GM18873 (cell line): ENCODE data around the gene BCAT1.
"Not testable (repeated sequence)": the region's sequence is repeated elsewhere in the genome, so short reads cannot be mapped to it uniquely, and the experiment has no call there.

Source experiments
- ATAC-seq: cut with Tn5 transposase; IDR thresholded peaks from one replicate; pipeline ENCODE4 v1.9.1; 2021; ENCODE audit warnings: mild to moderate bottlenecking, moderate library complexity, moderate number of reproducible peaks; ENCODE audit not compliant: unreplicated experiment, low FRiP score

Gene BCAT1

DNA sequence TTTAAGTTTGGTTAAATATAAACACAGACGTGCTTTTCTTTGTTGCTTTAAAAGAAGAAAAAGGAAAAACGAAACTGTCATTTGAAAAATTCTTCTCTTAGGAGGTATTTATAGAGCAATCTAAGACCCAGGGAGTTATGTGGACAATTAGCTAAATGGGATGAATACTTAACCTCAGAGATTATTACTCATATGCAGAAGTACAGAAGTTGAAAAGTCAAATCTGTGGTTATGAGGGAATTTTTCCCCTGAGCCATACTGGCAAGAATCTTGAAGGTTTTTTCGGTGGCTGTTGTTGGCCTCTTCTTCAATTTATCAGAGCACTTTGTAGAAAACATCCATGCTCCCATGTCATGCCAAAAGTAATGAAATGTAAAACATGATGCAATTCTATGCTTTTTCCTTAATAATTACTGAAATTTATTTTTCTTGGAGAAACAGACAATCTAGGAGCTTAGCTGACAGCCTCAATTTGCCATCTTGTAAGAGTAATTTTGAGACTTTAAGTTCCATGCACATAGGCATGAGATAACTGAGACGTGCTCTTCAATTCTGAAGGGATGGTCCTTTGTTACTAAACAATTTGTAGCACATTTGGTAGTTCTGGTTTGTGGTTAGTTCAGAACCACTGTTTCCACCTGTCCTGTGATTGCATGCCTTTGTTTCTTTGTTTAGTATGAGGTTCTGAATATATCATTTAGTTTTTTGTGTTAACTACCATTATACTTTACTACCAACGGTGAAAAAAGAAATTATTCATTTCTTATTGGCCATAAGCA, 126.6 kb downstream of the BCAT1 start:
- peak; percentile 80 for ATAC-seq

DNA sequence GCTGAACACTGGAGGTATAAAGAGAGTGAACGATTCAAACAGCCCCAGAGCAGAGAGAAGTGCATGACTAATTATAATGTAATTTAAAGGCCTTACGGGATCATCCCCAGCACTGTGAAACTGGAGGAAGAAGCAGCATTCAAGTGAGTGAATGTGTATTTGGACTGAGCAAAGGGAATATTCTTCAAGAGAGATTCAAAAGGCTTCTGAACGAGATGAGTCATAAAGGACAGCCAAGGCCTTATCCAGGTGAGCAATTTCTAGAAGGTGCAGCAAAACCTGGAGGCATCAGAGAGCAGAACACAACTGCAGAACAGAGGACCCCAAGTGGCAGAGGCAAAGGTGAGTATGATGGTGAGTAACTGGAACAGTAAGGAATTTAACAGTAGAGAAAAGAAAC, 127.2 kb downstream of the BCAT1 start:
- ATAC-seq = peak; percentile 46

DNA sequence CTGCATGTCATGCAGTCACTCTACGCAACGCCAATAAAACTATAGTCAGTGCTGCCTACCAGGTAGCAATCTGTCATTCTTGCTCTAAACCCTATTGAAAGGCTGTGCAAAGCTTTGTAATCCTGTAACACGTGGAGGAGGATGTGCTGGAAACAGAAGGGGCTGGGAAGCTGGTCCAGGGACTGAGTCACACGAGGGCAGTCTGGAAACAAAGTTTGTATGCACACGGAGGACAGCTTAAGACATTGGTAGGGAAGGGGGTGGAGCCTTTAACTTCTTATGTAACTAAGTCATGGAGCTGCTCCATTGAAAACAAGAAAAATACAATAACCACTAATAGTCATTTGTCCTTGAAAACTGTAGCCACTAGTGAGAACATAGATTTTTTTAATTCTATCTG, 128.0 kb downstream of the BCAT1 start:
- ATAC-seq = no peak

DNA sequence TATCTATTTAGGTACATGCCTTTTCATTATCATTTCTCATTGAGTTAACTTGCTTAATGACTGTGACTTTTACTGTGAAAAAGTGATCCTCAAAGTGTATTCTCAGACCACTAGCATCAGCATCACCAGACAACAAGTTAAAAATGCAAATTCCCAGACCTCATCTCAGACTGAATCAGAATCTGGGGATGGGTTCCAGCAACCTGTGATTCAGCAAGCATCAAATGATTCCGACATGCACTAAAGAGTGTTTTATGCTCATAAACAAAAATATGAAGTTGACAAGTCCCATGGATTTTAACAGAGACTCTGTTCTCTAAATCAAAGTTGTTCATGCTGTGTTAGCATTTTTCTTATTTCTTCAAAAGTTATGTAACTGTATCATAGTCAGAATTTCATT, 130.6 kb downstream of the BCAT1 start:
- no peak for ATAC-seq

GRCh38 chr12:24815114-24815423, 133.8 kb downstream of the BCAT1 start:
- peak; percentile 25 for ATAC-seq

GRCh38 chr12:24814379-24815113, 134.4 kb downstream of the BCAT1 start:
- peak; percentile 85 for ATAC-seq

- ATAC-seq = no peak
These were observed 138.5 kb downstream of the BCAT1 start for GRCh38 chr12:24810378-24810777.

DNA sequence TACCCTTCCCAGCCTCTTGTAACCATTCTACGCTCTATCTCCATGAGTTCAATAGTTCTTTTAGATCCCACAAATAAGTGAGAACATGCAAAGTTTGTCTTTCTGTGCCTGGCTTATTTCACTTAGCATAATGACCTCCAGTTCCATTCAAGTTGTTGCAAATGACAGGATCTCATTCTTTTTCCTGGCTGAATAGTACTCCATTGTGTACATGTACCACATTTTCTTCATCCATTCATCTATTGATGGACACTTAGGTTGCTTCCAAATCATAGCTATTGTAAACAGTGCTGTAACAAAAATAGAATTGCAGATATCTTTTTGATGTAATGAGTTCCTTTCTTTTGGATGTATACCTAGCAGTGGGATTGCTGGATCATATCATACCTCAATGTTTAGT, 139.6 kb downstream of the BCAT1 start:
- ATAC-seq = not testable (repeated sequence)

GRCh38 chr12:24808651-24809050, 140.2 kb downstream of the BCAT1 start:
- ATAC-seq = no peak

DNA sequence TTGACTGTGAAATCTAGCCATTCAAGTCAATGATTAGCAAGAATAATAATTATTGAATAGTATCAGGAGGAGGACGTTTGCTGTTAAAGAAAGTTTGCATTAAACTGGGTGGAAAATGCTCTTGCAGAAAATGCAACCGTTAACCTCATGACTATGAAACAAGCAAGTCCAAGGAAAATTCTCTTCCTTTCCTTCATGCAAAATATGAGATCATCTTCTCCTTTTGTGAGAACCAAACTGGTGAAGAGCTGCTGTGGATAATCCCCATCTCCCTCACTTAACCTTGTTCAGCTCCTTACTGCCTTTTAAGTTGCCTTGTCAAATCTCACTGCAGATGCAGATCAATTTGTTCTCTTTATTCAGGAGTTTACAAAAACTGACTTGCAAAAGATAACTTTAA, 142.5 kb downstream of the BCAT1 start:
- no peak for ATAC-seq

DNA sequence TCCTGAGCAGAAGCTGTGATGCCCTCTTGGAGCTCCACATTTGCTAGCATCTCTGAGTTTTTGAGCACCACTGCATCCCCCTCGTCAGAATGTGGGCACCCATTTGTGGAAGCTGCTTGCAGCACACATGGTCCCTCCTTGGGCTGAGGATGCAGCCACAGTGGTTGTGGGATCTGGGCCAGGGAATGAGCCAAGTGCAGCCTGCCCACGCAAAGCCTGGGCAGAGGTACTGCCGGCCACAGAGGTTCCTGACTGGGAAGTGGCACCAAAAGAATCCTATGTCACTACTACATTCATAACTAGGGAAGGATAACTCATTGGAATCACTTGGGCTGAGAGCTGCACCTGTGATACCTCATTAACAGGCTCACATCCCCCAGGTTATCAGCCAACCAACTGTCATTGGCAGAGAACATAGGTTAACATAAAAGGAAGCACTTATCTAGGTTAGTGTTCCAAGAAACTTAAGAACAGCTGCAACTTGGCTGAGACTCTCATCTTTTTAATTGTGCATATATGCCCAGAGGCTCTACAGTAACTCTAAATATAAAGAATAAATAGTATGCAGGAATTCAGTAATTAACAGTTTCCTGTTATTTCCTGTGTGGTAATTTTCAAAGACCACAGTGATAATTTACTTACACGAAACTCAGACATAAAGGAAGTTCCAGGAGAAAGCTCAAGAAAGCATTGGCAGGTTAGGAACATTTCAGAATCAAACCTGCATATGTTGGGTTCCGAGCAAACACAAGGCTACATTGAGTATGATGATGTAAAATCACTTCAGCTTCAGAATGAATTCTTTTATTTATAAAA, 145.3 kb downstream of the BCAT1 start:
- no peak for ATAC-seq

GRCh38 chr12:24798335-24798734, 150.6 kb downstream of the BCAT1 start:
- ATAC-seq = peak; percentile 94

GRCh38 chr12:24797901-24798300, 151.0 kb downstream of the BCAT1 start:
- ATAC-seq = no peak

GRCh38 chr12:24796876-24797275, 152.0 kb downstream of the BCAT1 start:
- no peak for ATAC-seq

GRCh38 chr12:24795699-24796347, 153.1 kb downstream of the BCAT1 start:
- no peak for ATAC-seq

GRCh38 chr12:24791622-24792021, 157.3 kb downstream of the BCAT1 start:
- no peak for ATAC-seq

GRCh38 chr12:24788886-24789285, 160.0 kb downstream of the BCAT1 start:
- ATAC-seq = no peak

DNA sequence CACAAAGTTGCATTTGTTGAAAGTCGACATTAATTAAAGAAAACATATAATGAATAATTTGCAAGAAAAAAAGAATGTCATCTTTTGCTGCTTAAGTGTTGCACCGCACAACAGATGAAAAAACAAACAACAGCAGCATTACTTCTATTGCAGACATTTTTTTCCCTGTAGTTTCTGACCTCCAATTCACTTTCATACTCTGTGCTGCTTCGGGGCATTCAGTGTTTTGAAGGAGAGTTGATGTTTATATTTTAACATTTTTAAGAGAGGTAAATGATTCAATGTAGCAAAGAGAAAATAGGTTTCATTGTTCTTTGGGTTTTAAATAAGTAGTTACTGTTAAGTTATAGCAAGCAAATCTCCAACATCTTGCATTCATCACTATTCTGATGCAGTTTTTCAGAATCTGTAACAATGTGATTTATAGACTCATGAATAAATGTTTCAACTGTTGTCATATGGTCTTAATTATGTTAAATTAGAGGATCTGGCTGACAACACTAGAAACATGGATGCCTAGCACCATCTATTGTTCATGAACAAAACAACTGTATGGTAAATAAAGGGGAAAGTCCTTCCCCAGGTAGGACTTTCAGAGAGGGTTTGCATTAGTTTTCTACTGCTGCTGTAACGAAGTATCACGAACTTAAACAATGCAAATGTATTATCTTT, 168.1 kb downstream of the BCAT1 start:
- no peak for ATAC-seq

- ATAC-seq = peak; percentile 71
These were observed 170.2 kb downstream of the BCAT1 start for GRCh38 chr12:24778486-24779304.
